ENCODE data around the gene KCNK3. TPM values are rescaled to one million over a fixed set of nuclear protein-coding genes. Genes with fewer than 3 reads are reported as not detected.

KCNK3 gene
- total RNA-seq, 1 donor from 2014 or later: not detected

- Mint-ChIP-seq H3K27ac (no peak overlapping the region), H3K9me3 (no peaks in the 10 kb centered on the region), H3K4me3 (no peak overlapping the region), H3K27me3 (ENCODE audit: insufficient read depth) (peaks cover 18% of the 10 kb centered on the region), H3K36me3 (ENCODE audit: low read depth) (no peaks in the 10 kb centered on the region), H3K4me1 (ENCODE audit: low read depth) (no peaks in the 10 kb centered on the region)
- no peak for DNase-seq (ENCODE audit: low spot score)
- intact Hi-C loops (cut with micrococcal nuclease): no loop called here
Measured at GRCh38 chr2:26670931-26671460, 21.5 kb upstream of the KCNK3 start.

GRCh38 chr2:26671691-26672090 lies 20.8 kb upstream of the KCNK3 start:
- Mint-ChIP-seq H3K27ac (no peak overlapping the region), H3K4me1 (ENCODE audit: low read depth) (no peaks in the 10 kb centered on the region), H3K36me3 (ENCODE audit: low read depth) (no peaks in the 10 kb centered on the region), H3K9me3 (no peaks in the 10 kb centered on the region), H3K4me3 (no peak overlapping the region), H3K27me3 (ENCODE audit: insufficient read depth) (peaks cover 18% of the 10 kb centered on the region)
- intact Hi-C loops (cut with micrococcal nuclease): no loop called here
- DNase-seq (ENCODE audit: low spot score): no peak

GRCh38 chr2:26672112-26672817 lies 20.3 kb upstream of the KCNK3 start:
- intact Hi-C loops (cut with micrococcal nuclease): no loop called here
- DNase-seq (ENCODE audit: low spot score): no peak
- peaks cover 13% of the 10 kb centered on the region for H3K27me3 Mint-ChIP-seq (ENCODE audit: insufficient read depth)
- no peak overlapping the region for H3K27ac Mint-ChIP-seq
- no peaks in the 10 kb centered on the region for H3K4me1 Mint-ChIP-seq (ENCODE audit: low read depth)
- no peak overlapping the region for H3K4me3 Mint-ChIP-seq
- no peaks in the 10 kb centered on the region for H3K9me3 Mint-ChIP-seq
- H3K36me3 Mint-ChIP-seq (ENCODE audit: low read depth): no peaks in the 10 kb centered on the region

- DNase-seq (ENCODE audit: low spot score): no peak
- H3K4me3 Mint-ChIP-seq: no peak overlapping the region
- no peaks in the 10 kb centered on the region for H3K9me3 Mint-ChIP-seq
- intact Hi-C loops (cut with micrococcal nuclease): no loop called here
- H3K36me3 Mint-ChIP-seq (ENCODE audit: low read depth): no peaks in the 10 kb centered on the region
- peaks cover 11% of the 10 kb centered on the region for H3K27me3 Mint-ChIP-seq (ENCODE audit: insufficient read depth)
- H3K4me1 Mint-ChIP-seq (ENCODE audit: low read depth): no peaks in the 10 kb centered on the region
- no peak overlapping the region for H3K27ac Mint-ChIP-seq
Measured at GRCh38 chr2:26672818-26673393, 19.6 kb upstream of the KCNK3 start.

GRCh38 chr2:26674002-26674751 lies 18.3 kb upstream of the KCNK3 start:
- no peaks in the 10 kb centered on the region for H3K9me3 Mint-ChIP-seq
- intact Hi-C loops (cut with micrococcal nuclease): no loop called here
- H3K36me3 Mint-ChIP-seq (ENCODE audit: low read depth): no peaks in the 10 kb centered on the region
- H3K27me3 Mint-ChIP-seq (ENCODE audit: insufficient read depth): peaks cover 6% of the 10 kb centered on the region
- H3K4me3 Mint-ChIP-seq: no peak overlapping the region
- no peak for DNase-seq (ENCODE audit: low spot score)
- no peak overlapping the region for H3K27ac Mint-ChIP-seq
- no peaks in the 10 kb centered on the region for H3K4me1 Mint-ChIP-seq (ENCODE audit: low read depth)

- Mint-ChIP-seq H3K4me1 (ENCODE audit: low read depth) (no peaks in the 10 kb centered on the region), H3K27ac (no peak overlapping the region), H3K4me3 (no peak overlapping the region), H3K36me3 (ENCODE audit: low read depth) (no peaks in the 10 kb centered on the region), H3K27me3 (ENCODE audit: insufficient read depth) (peaks cover 4% of the 10 kb centered on the region), H3K9me3 (no peaks in the 10 kb centered on the region)
- no peak for DNase-seq (ENCODE audit: low spot score)
- intact Hi-C loops (cut with micrococcal nuclease): no loop called here
Measured at GRCh38 chr2:26674771-26675170, 17.8 kb upstream of the KCNK3 start.

GRCh38 chr2:26675651-26676255 lies 16.8 kb upstream of the KCNK3 start:
- peaks cover 2% of the 10 kb centered on the region for H3K27me3 Mint-ChIP-seq (ENCODE audit: insufficient read depth)
- H3K27ac Mint-ChIP-seq: no peak overlapping the region
- no peaks in the 10 kb centered on the region for H3K36me3 Mint-ChIP-seq (ENCODE audit: low read depth)
- intact Hi-C loops (cut with micrococcal nuclease): no loop called here
- no peak overlapping the region for H3K4me3 Mint-ChIP-seq
- no peaks in the 10 kb centered on the region for H3K4me1 Mint-ChIP-seq (ENCODE audit: low read depth)
- DNase-seq (ENCODE audit: low spot score): no peak
- no peaks in the 10 kb centered on the region for H3K9me3 Mint-ChIP-seq

- H3K4me3 Mint-ChIP-seq: no peak overlapping the region
- H3K27me3 Mint-ChIP-seq (ENCODE audit: insufficient read depth): peaks cover 4% of the 10 kb centered on the region
- H3K36me3 Mint-ChIP-seq (ENCODE audit: low read depth): no peaks in the 10 kb centered on the region
- DNase-seq (ENCODE audit: low spot score): no peak
- no peaks in the 10 kb centered on the region for H3K4me1 Mint-ChIP-seq (ENCODE audit: low read depth)
- intact Hi-C loops (cut with micrococcal nuclease): no loop called here
- H3K9me3 Mint-ChIP-seq: no peaks in the 10 kb centered on the region
- no peak overlapping the region for H3K27ac Mint-ChIP-seq
Measured at GRCh38 chr2:26678035-26678434, 14.5 kb upstream of the KCNK3 start.

- no peaks in the 10 kb centered on the region for H3K9me3 Mint-ChIP-seq
- no peak overlapping the region for H3K4me3 Mint-ChIP-seq
- no peaks in the 10 kb centered on the region for H3K36me3 Mint-ChIP-seq (ENCODE audit: low read depth)
- peaks cover 7% of the 10 kb centered on the region for H3K27me3 Mint-ChIP-seq (ENCODE audit: insufficient read depth)
- intact Hi-C loops (cut with micrococcal nuclease): no loop called here
- no peak for DNase-seq (ENCODE audit: low spot score)
- H3K4me1 Mint-ChIP-seq (ENCODE audit: low read depth): no peaks in the 10 kb centered on the region
- no peak overlapping the region for H3K27ac Mint-ChIP-seq
Measured at GRCh38 chr2:26679867-26680266, 12.7 kb upstream of the KCNK3 start.

GRCh38 chr2:26681656-26682055 lies 10.9 kb upstream of the KCNK3 start:
- intact Hi-C loops (cut with micrococcal nuclease): no loop called here
- H3K4me1 Mint-ChIP-seq (ENCODE audit: low read depth): no peaks in the 10 kb centered on the region
- no peak overlapping the region for H3K4me3 Mint-ChIP-seq
- no peak for DNase-seq (ENCODE audit: low spot score)
- no peaks in the 10 kb centered on the region for H3K36me3 Mint-ChIP-seq (ENCODE audit: low read depth)
- H3K27ac Mint-ChIP-seq: no peak overlapping the region
- no peaks in the 10 kb centered on the region for H3K9me3 Mint-ChIP-seq
- peaks cover 16% of the 10 kb centered on the region for H3K27me3 Mint-ChIP-seq (ENCODE audit: insufficient read depth)

- Mint-ChIP-seq H3K9me3 (no peaks in the 10 kb centered on the region), H3K4me3 (no peak overlapping the region), H3K27me3 (ENCODE audit: insufficient read depth) (peaks cover 18% of the 10 kb centered on the region), H3K27ac (no peak overlapping the region), H3K4me1 (ENCODE audit: low read depth) (no peaks in the 10 kb centered on the region), H3K36me3 (ENCODE audit: low read depth) (no peaks in the 10 kb centered on the region)
- DNase-seq (ENCODE audit: low spot score): no peak
- intact Hi-C loops (cut with micrococcal nuclease): no loop called here
Measured at GRCh38 chr2:26682155-26682554, 10.4 kb upstream of the KCNK3 start.

- Mint-ChIP-seq H3K27ac (no peak overlapping the region), H3K36me3 (ENCODE audit: low read depth) (no peaks in the 10 kb centered on the region), H3K4me3 (no peak overlapping the region), H3K9me3 (no peaks in the 10 kb centered on the region), H3K27me3 (ENCODE audit: insufficient read depth) (peaks cover 19% of the 10 kb centered on the region), H3K4me1 (ENCODE audit: low read depth) (no peaks in the 10 kb centered on the region)
- intact Hi-C loops (cut with micrococcal nuclease): no loop called here
- no peak for DNase-seq (ENCODE audit: low spot score)
Measured at GRCh38 chr2:26683583-26683982, 8.9 kb upstream of the KCNK3 start.

- no peak for DNase-seq (ENCODE audit: low spot score)
- Mint-ChIP-seq H3K4me3 (no peak overlapping the region), H3K36me3 (ENCODE audit: low read depth) (no peaks in the 10 kb centered on the region), H3K9me3 (no peaks in the 10 kb centered on the region), H3K4me1 (ENCODE audit: low read depth) (no peaks in the 10 kb centered on the region), H3K27ac (no peak overlapping the region), H3K27me3 (ENCODE audit: insufficient read depth) (peaks cover 31% of the 10 kb centered on the region)
- intact Hi-C loops (cut with micrococcal nuclease): no loop called here
Measured at GRCh38 chr2:26685341-26685740, 7.2 kb upstream of the KCNK3 start.

Measured in activated T-helper 1 cell treated with anti-CD3 and anti-CD28 coated beads, Interleukin-12 subunit alpha, Interleukin-12 subunit beta, Interleukin-2, Interleukin-4 antibody, amounts not matched to agents 30 ng/mL and 10 ng/mL and 1 ng/mL, durations not matched to agents 14 hours and 24 hours and 36 hours (primary cell).